Measurements from ENCODE around the gene PSMA2. TPM values are rescaled to one million over a fixed set of nuclear protein-coding genes. Genes with fewer than 3 reads are reported as not detected.

Gene PSMA2
- total and polyA plus RNA-seq, 4 donors, result 24.8 to 221 (median 73.8) TPM

- no peaks in the 10 kb centered on the region for H3K36me3 ChIP-seq (ENCODE audit: control insufficient read depth in 4 of 4, insufficient read depth in 3 of 4, low read depth in 1 of 4, low read length in 3 of 4)
Observed at GRCh38 chr7:42967391-42967790, 35.4 kb upstream of the PSMA2 start.

More at GRCh38 chr7:42967391-42967790, 35.4 kb upstream of the PSMA2 start:
- no peak for DNase-seq (ENCODE audit: low spot score)
- no peaks in the 10 kb centered on the region for H3K27me3 ChIP-seq (ENCODE audit: control insufficient read depth in 4 of 4, insufficient read depth in 4 of 4, low read length in 3 of 4)
- H3K27ac ChIP-seq (ENCODE audit: low read depth in 1 of 2, low read length in 2 of 2), result no peak overlapping the region
- H3K9ac ChIP-seq (ENCODE audit: low read depth in 1 of 2, low read length in 2 of 2), result no peak overlapping the region
- WGBS, result 83% methylated on average over 2 of the region's 2 CpGs
- no peaks in the 10 kb centered on the region for H3K4me1 ChIP-seq (ENCODE audit: control insufficient read depth in 4 of 4, insufficient read depth in 4 of 4, low read length in 3 of 4)
- no peak for TF ChIP-seq FOXA2 (IDR thresholded peaks at IDR 0.05)
- TF ChIP-seq MAX (IDR thresholded peaks at IDR 0.05), result no peak
- TF ChIP-seq GABPA (IDR thresholded peaks at IDR 0.05 in 1 of 2, conservative IDR thresholded peaks at IDR 0.05 in 1 of 2), result no peak
- no peak for TF ChIP-seq ZBTB33 (IDR thresholded peaks at IDR 0.05)
- TF ChIP-seq ATF3 (IDR thresholded peaks at IDR 0.05), result no peak
- TF ChIP-seq FOXA1 (IDR thresholded peaks at IDR 0.05), result no peak
- TF ChIP-seq HNF4G (IDR thresholded peaks at IDR 0.05), result no peak
- no peak for TF ChIP-seq CTCF (IDR thresholded peaks at IDR 0.05; ENCODE audit: low read depth, low read length, missing input control)
- TF ChIP-seq JUND (IDR thresholded peaks at IDR 0.05), result no peak
- TF ChIP-seq NR2F2 (IDR thresholded peaks at IDR 0.05), result no peak
- no peak for TF ChIP-seq RAD21 (IDR thresholded peaks at IDR 0.05)
- TF ChIP-seq REST (IDR thresholded peaks at IDR 0.05), result no peak
- TF ChIP-seq EGR1 (IDR thresholded peaks at IDR 0.05; ENCODE audit: low read depth in 2 of 2), result no peak
- no peak for TF ChIP-seq HNF4A (conservative IDR thresholded peaks at IDR 0.05)
- H3K9me3 ChIP-seq (ENCODE audit: control insufficient read depth in 4 of 4, low read length in 3 of 4), result no peaks in the 10 kb centered on the region
- H3K4me3 ChIP-seq (ENCODE audit: low read depth in 1 of 3, low read length in 3 of 3), result no peak overlapping the region
